ENCODE measurements around the gene HECTD2.

- TF ChIP-seq CTCF (IDR thresholded peaks at IDR 0.05) = no peak
- no peak for TF ChIP-seq EP300 (IDR thresholded peaks at IDR 0.05)
Observed at GRCh38 chr10:91406322-91406721, 3.8 kb upstream of the HECTD2 start.
